Left renal cortex interstitium (tissue), 4 donors: ENCODE results near the gene CDV3. TPM values are rescaled to one million over a fixed set of nuclear protein-coding genes. Genes with fewer than 3 reads are reported as not detected.

Experiments
- DNase-seq, 4 donors: peaks; one replicate each; pipeline ENCODE4 v3.0.0-alpha.2; 2013; ENCODE audit warnings: low read depth in 4 of 4, low spot score in 2 of 4, missing footprints in 1 of 4
- polyA plus RNA-seq, 4 donors: library from polyadenylated mRNA; unstranded; fragments of 120-200 nt; gene quantifications; one replicate each; pipeline ENCODE4 v1.2.1, GENCODE V29; 2013; ENCODE audit not compliant: insufficient read length in 4 of 4

Gene CDV3
- polyA plus RNA-seq, 4 donors = 116 to 145 (median 137) TPM

- DNase-seq = no peak
These were observed 9.7 kb upstream of the CDV3 start for GRCh38 chr3:133563816-133564215.

- DNase-seq = no peak
These were observed 5.0 kb upstream of the CDV3 start for GRCh38 chr3:133568294-133569014.

GRCh38 chr3:133570139-133570936 lies 3.1 kb upstream of the CDV3 start:
- DNase-seq = no peak

GRCh38 chr3:133570937-133571320 lies 2.6 kb upstream of the CDV3 start:
- DNase-seq = no peak

- DNase-seq = no peak
These were observed 1.1 kb upstream of the CDV3 start for GRCh38 chr3:133572158-133573053.

GRCh38 chr3:133573054-133573628 lies 345 bp upstream of the CDV3 start:
- peak; percentile 97 to 100 (median 100) for DNase-seq

- DNase-seq = peak in 3 of 4 donors; percentile 47 to 49 (median 49)
These were observed 885 bp downstream of the CDV3 start for GRCh38 chr3:133574260-133574881.

- no peak for DNase-seq
These were observed 1.6 kb downstream of the CDV3 start for GRCh38 chr3:133575086-133575485.

- DNase-seq = no peak
These were observed 2.7 kb downstream of the CDV3 start for GRCh38 chr3:133576169-133576568.

GRCh38 chr3:133578548-133579191 lies 5.2 kb downstream of the CDV3 start:
- DNase-seq = no peak

- DNase-seq = no peak
These were observed 9.9 kb downstream of the CDV3 start for GRCh38 chr3:133583396-133583795.

- DNase-seq = no peak
These were observed 14.5 kb downstream of the CDV3 start for GRCh38 chr3:133588035-133588434.

- DNase-seq = no peak
These were observed 15.4 kb downstream of the CDV3 start for GRCh38 chr3:133588784-133589465.

- no peak for DNase-seq
These were observed 16.0 kb downstream of the CDV3 start for GRCh38 chr3:133589503-133589902.

GRCh38 chr3:133591271-133591742 lies 17.8 kb downstream of the CDV3 start:
- no peak for DNase-seq

GRCh38 chr3:133592843-133593242 lies 19.4 kb downstream of the CDV3 start:
- DNase-seq = no peak

GRCh38 chr3:133593243-133593642 lies 19.8 kb downstream of the CDV3 start:
- DNase-seq = no peak

GRCh38 chr3:133595341-133595740 lies 21.9 kb downstream of the CDV3 start:
- no peak for DNase-seq

GRCh38 chr3:133598405-133598804 lies 24.9 kb downstream of the CDV3 start:
- DNase-seq = no peak
